Mammary epithelial cell (primary cell): ENCODE data around the gene CTTN.

ENCODE experiments used
- CTCF ChIP-seq, 2 donors: IDR thresholded peaks in 1 of 2; conservative IDR thresholded peaks in 1 of 2; 2 replicates each; pipeline ENCODE4 v1.5.1; 2011 to 2012; ENCODE audit warnings: inconsistent platforms in 2 of 2, low read length in 2 of 2, mild to moderate bottlenecking in 2 of 2, control low read depth in 1 of 2, low read depth in 1 of 2; ENCODE audit not compliant: insufficient read depth in 1 of 2; ENCODE audit errors: extremely low read depth in 1 of 2
- EZH2 ChIP-seq: IDR thresholded peaks from 2 replicates; pipeline ENCODE4 v1.6.1; 2012; ENCODE audit warnings: low read length, inconsistent platforms, borderline replicate concordance

- TF ChIP-seq CTCF (conservative IDR thresholded peaks at IDR 0.05 in 1 of 2, IDR thresholded peaks at IDR 0.05 in 1 of 2; ENCODE audit: extremely low read depth in 1 of 2, insufficient read depth in 1 of 2, low read depth in 1 of 2, low read length in 2 of 2): no peak
- TF ChIP-seq EZH2: no peak
Observed at GRCh38 chr11:70433526-70433925, 35.2 kb downstream of the CTTN start.
